Muscle layer of colon (tissue), 2 donors: ENCODE measurements around the gene PCTP.

Source experiments
- H3K27ac ChIP-seq: one replicate; pipeline ENCODE4 v1.7.0; 2013; ENCODE audit warnings: low read depth, mild to moderate bottlenecking, low read length, moderate library complexity
- H3K27me3 ChIP-seq, 2 donors: one replicate each; pipeline ENCODE4 v1.7.0; 2013; ENCODE audit warnings: low read length in 2 of 2, mild to moderate bottlenecking in 2 of 2; ENCODE audit not compliant: insufficient read depth in 2 of 2, control insufficient read depth in 1 of 2
- H3K36me3 ChIP-seq: one replicate; pipeline ENCODE4 v1.7.0; 2013; ENCODE audit warnings: mild to moderate bottlenecking, low read length; ENCODE audit not compliant: insufficient read depth
- H3K4me1 ChIP-seq: one replicate; pipeline ENCODE4 v1.7.0; 2013; ENCODE audit warnings: mild to moderate bottlenecking, low read length; ENCODE audit not compliant: insufficient read depth
- H3K4me3 ChIP-seq, 2 donors: one replicate each; pipeline ENCODE4 v1.7.0; 2013; ENCODE audit warnings: low read length in 2 of 2, low read depth in 1 of 2, mild to moderate bottlenecking in 1 of 2, moderate library complexity in 1 of 2
- H3K9ac ChIP-seq: one replicate; pipeline ENCODE4 v1.7.0; 2013; ENCODE audit warnings: low read length
- H3K9me3 ChIP-seq: one replicate; pipeline ENCODE4 v1.7.0; 2013; ENCODE audit warnings: mild to moderate bottlenecking, low read length
- donor health status: abdominal sarcoma.
- donor health status: Adenocarcinoma of cecum.

PCTP gene

GRCh38 chr17:55717432-55717831 is 33.4 kb upstream of the PCTP start:
- Histone ChIP-seq H3K9ac (no peak overlapping the region), H3K27me3 (no peaks in the 10 kb centered on the region), H3K36me3 (no peaks in the 10 kb centered on the region), H3K4me3 (no peak overlapping the region), H3K9me3 (no peaks in the 10 kb centered on the region), H3K27ac (no peak overlapping the region), H3K4me1 (peaks cover 12% of the 10 kb centered on the region)

GRCh38 chr17:55717898-55718735 is 32.7 kb upstream of the PCTP start:
- H3K9ac ChIP-seq = no peak overlapping the region
- H3K4me3 ChIP-seq = no peak overlapping the region
- peaks cover 16% of the 10 kb centered on the region for H3K4me1 ChIP-seq
- H3K27me3 ChIP-seq = no peaks in the 10 kb centered on the region
- H3K9me3 ChIP-seq = no peaks in the 10 kb centered on the region
- H3K27ac ChIP-seq = no peak overlapping the region
- H3K36me3 ChIP-seq = no peaks in the 10 kb centered on the region

GRCh38 chr17:55720919-55721836 is 29.7 kb upstream of the PCTP start:
- no peaks in the 10 kb centered on the region for H3K36me3 ChIP-seq
- no peaks in the 10 kb centered on the region for H3K27me3 ChIP-seq
- H3K9me3 ChIP-seq = no peaks in the 10 kb centered on the region
- no peak overlapping the region for H3K9ac ChIP-seq
- H3K27ac ChIP-seq = peak overlapping the region; percentile 22
- peak overlapping the region in 1 of 2 donors; percentile 58 for H3K4me3 ChIP-seq
- H3K4me1 ChIP-seq = peaks cover 29% of the 10 kb centered on the region

- peak overlapping the region; percentile 12 for H3K9ac ChIP-seq
- peak overlapping the region; percentile 24 to 58 for H3K4me3 ChIP-seq
- H3K27ac ChIP-seq = peak overlapping the region; percentile 57
- no peaks in the 10 kb centered on the region for H3K27me3 ChIP-seq
- peaks cover 39% of the 10 kb centered on the region for H3K4me1 ChIP-seq
- no peaks in the 10 kb centered on the region for H3K9me3 ChIP-seq
- no peaks in the 10 kb centered on the region for H3K36me3 ChIP-seq
Measured at GRCh38 chr17:55722016-55722736, 28.7 kb upstream of the PCTP start.

- peak within 1 kb of the TSS; percentile 12 for H3K9ac ChIP-seq
- H3K4me1 ChIP-seq = peaks cover 39% of the 10 kb centered on the region
- H3K9me3 ChIP-seq = no peaks in the 10 kb centered on the region
- no peaks in the 10 kb centered on the region for H3K27me3 ChIP-seq
- peak within 1 kb of the TSS; percentile 57 for H3K27ac ChIP-seq
- no peaks in the 10 kb centered on the region for H3K36me3 ChIP-seq
- peak within 1 kb of the TSS; percentile 24 to 58 for H3K4me3 ChIP-seq
Measured at GRCh38 chr17:55722742-55723487, 27.9 kb upstream of the PCTP start, which contains the start of gene TMEM100. Gene TMEM100, minus strand, starts transcription at chr17:55722864. Its CDS starts 1,794 bp downstream, at chr17:55721070.

- H3K4me1 ChIP-seq = peaks cover 41% of the 10 kb centered on the region
- H3K4me3 ChIP-seq = peak overlapping the region in 1 of 2 donors; percentile 58
- H3K27me3 ChIP-seq = no peaks in the 10 kb centered on the region
- no peaks in the 10 kb centered on the region for H3K36me3 ChIP-seq
- no peak overlapping the region for H3K9ac ChIP-seq
- H3K27ac ChIP-seq = no peak overlapping the region
- no peaks in the 10 kb centered on the region for H3K9me3 ChIP-seq
Measured at GRCh38 chr17:55723488-55723848, 27.4 kb upstream of the PCTP start.

GRCh38 chr17:55726440-55726839 is 24.4 kb upstream of the PCTP start:
- Histone ChIP-seq H3K27ac (no peak overlapping the region), H3K36me3 (no peaks in the 10 kb centered on the region), H3K9ac (no peak overlapping the region), H3K9me3 (no peaks in the 10 kb centered on the region), H3K4me3 (no peak overlapping the region), H3K27me3 (no peaks in the 10 kb centered on the region), H3K4me1 (peaks cover 47% of the 10 kb centered on the region)

- H3K27ac ChIP-seq = no peak overlapping the region
- no peak overlapping the region for H3K9ac ChIP-seq
- H3K9me3 ChIP-seq = no peaks in the 10 kb centered on the region
- no peaks in the 10 kb centered on the region for H3K27me3 ChIP-seq
- H3K4me3 ChIP-seq = no peak overlapping the region
- no peaks in the 10 kb centered on the region for H3K36me3 ChIP-seq
- H3K4me1 ChIP-seq = peaks cover 53% of the 10 kb centered on the region
Measured at GRCh38 chr17:55727275-55727674, 23.6 kb upstream of the PCTP start.

GRCh38 chr17:55727920-55728319 is 22.9 kb upstream of the PCTP start:
- H3K4me1 ChIP-seq = peaks cover 56% of the 10 kb centered on the region
- no peak overlapping the region for H3K4me3 ChIP-seq
- H3K9ac ChIP-seq = no peak overlapping the region
- H3K27me3 ChIP-seq = no peaks in the 10 kb centered on the region
- no peak overlapping the region for H3K27ac ChIP-seq
- no peaks in the 10 kb centered on the region for H3K9me3 ChIP-seq
- no peaks in the 10 kb centered on the region for H3K36me3 ChIP-seq

GRCh38 chr17:55728361-55728760 is 22.5 kb upstream of the PCTP start:
- H3K4me1 ChIP-seq = peaks cover 57% of the 10 kb centered on the region
- peak overlapping the region in 1 of 2 donors; percentile 1 for H3K4me3 ChIP-seq
- no peak overlapping the region for H3K27ac ChIP-seq
- H3K27me3 ChIP-seq = no peaks in the 10 kb centered on the region
- no peaks in the 10 kb centered on the region for H3K36me3 ChIP-seq
- no peak overlapping the region for H3K9ac ChIP-seq
- H3K9me3 ChIP-seq = no peaks in the 10 kb centered on the region
